HG02763 (cell line): ENCODE results near the gene MLPH.
"Not testable (repeated sequence)": the region's sequence is repeated elsewhere in the genome, so short reads cannot be mapped to it uniquely, and the experiment has no call there.

Experiments
- ATAC-seq: cut with Tn5 transposase; IDR thresholded peaks from one replicate; pipeline ENCODE4 v1.9.1; 2021; ENCODE audit warnings: mild to moderate bottlenecking, moderate library complexity; ENCODE audit not compliant: unreplicated experiment

Gene MLPH

GRCh38 chr2:237581326-237581725 lies 94.3 kb downstream of the MLPH start:
- no peak for ATAC-seq

- no peak for ATAC-seq
Measured at GRCh38 chr2:237581751-237582746, 95.0 kb downstream of the MLPH start.

- no peak for ATAC-seq
Measured at GRCh38 chr2:237583385-237584295, 96.6 kb downstream of the MLPH start.

GRCh38 chr2:237585590-237586221 lies 98.7 kb downstream of the MLPH start:
- ATAC-seq: no peak

- no peak for ATAC-seq
Measured at GRCh38 chr2:237588044-237588696, 101.1 kb downstream of the MLPH start.

GRCh38 chr2:237590272-237591140 lies 103.5 kb downstream of the MLPH start, which contains the start of gene RAB17:
TSS of gene RAB17 (minus strand) at chr2:237590734. CDS start at chr2:237586154, 4,580 bp downstream.
- ATAC-seq: no peak

- no peak for ATAC-seq
Measured at GRCh38 chr2:237591141-237591881, 104.3 kb downstream of the MLPH start.

- no peak for ATAC-seq
Measured at GRCh38 chr2:237592425-237592980, 105.5 kb downstream of the MLPH start.

- ATAC-seq: no peak
Measured at GRCh38 chr2:237593036-237593435, 106.0 kb downstream of the MLPH start.

- no peak for ATAC-seq
Measured at GRCh38 chr2:237593596-237594320, 106.7 kb downstream of the MLPH start.

GRCh38 chr2:237594514-237594871 lies 107.4 kb downstream of the MLPH start:
- ATAC-seq: no peak

GRCh38 chr2:237595829-237596519 lies 108.9 kb downstream of the MLPH start:
- ATAC-seq: not testable (repeated sequence)

GRCh38 chr2:237596520-237597195 lies 109.6 kb downstream of the MLPH start:
- ATAC-seq: no peak

- no peak for ATAC-seq
Measured at GRCh38 chr2:237597196-237598145, 110.4 kb downstream of the MLPH start.

- no peak for ATAC-seq
Measured at GRCh38 chr2:237598468-237599208, 111.6 kb downstream of the MLPH start.
